Measurements from ENCODE around the gene DIO3.

DIO3 gene

GRCh38 chr14:101520621-101521472 is 40.4 kb upstream of the DIO3 start:
- no peak for DNase-seq (ENCODE audit: low read depth)
- no peak overlapping the region for H3K4me3 ChIP-seq (ENCODE audit: low read depth, low read length)
- in situ Hi-C loops (cut with HindIII; ENCODE audit: low sequenced_read_pairs), result loop anchor here (25.0 kb wide), 1 partner anchor 184 kb away; no protein-coding TSS in a partner anchor
- no peak for TF ChIP-seq CTCF (IDR thresholded peaks at IDR 0.05; ENCODE audit: low read depth, low read length, missing control alignments)

GRCh38 chr14:101521473-101521915 is 39.8 kb upstream of the DIO3 start:
- in situ Hi-C loops (cut with HindIII; ENCODE audit: low sequenced_read_pairs), result loop anchor here (25.0 kb wide), 1 partner anchor 184 kb away; no protein-coding TSS in a partner anchor
- TF ChIP-seq CTCF (IDR thresholded peaks at IDR 0.05; ENCODE audit: low read depth, low read length, missing control alignments), result no peak
- H3K4me3 ChIP-seq (ENCODE audit: low read depth, low read length), result no peak overlapping the region
- DNase-seq (ENCODE audit: low read depth), result no peak

- DNase-seq (ENCODE audit: low read depth), result no peak
- no peak for TF ChIP-seq CTCF (IDR thresholded peaks at IDR 0.05; ENCODE audit: low read depth, low read length, missing control alignments)
- H3K4me3 ChIP-seq (ENCODE audit: low read depth, low read length), result no peak overlapping the region
- in situ Hi-C loops (cut with HindIII; ENCODE audit: low sequenced_read_pairs), result loop anchor here (25.0 kb wide), 1 partner anchor 185 kb away; no protein-coding TSS in a partner anchor
Measured at GRCh38 chr14:101521978-101522377, 39.3 kb upstream of the DIO3 start.

GRCh38 chr14:101525640-101526527 is 35.4 kb upstream of the DIO3 start:
- DNase-seq (ENCODE audit: low read depth), result no peak
- in situ Hi-C loops (cut with HindIII; ENCODE audit: low sequenced_read_pairs), result no loop called here
- TF ChIP-seq CTCF (IDR thresholded peaks at IDR 0.05; ENCODE audit: low read depth, low read length, missing control alignments), result no peak
- H3K4me3 ChIP-seq (ENCODE audit: low read depth, low read length), result no peak overlapping the region

- H3K4me3 ChIP-seq (ENCODE audit: low read depth, low read length), result no peak overlapping the region
- in situ Hi-C loops (cut with HindIII; ENCODE audit: low sequenced_read_pairs), result no loop called here
- TF ChIP-seq CTCF (IDR thresholded peaks at IDR 0.05; ENCODE audit: low read depth, low read length, missing control alignments), result no peak
- DNase-seq (ENCODE audit: low read depth), result no peak
Measured at GRCh38 chr14:101527987-101528386, 33.3 kb upstream of the DIO3 start.

GRCh38 chr14:101529079-101529478 is 32.2 kb upstream of the DIO3 start:
- in situ Hi-C loops (cut with HindIII; ENCODE audit: low sequenced_read_pairs), result no loop called here
- TF ChIP-seq CTCF (IDR thresholded peaks at IDR 0.05; ENCODE audit: low read depth, low read length, missing control alignments), result no peak
- no peak overlapping the region for H3K4me3 ChIP-seq (ENCODE audit: low read depth, low read length)
- no peak for DNase-seq (ENCODE audit: low read depth)
